KMS-11 (cell line): ENCODE results near the gene UBE2QL1.

Experiments used
- H2AFZ ChIP-seq: fragments of 200-600 bp; sonication (generic); 2 replicates; pipeline ENCODE4 v1.6.1; 2016; ENCODE audit warnings: antibody characterized with exemption, mixed run types, low read depth
- H3K27ac ChIP-seq: fragments of 200-600 bp; sonication (generic); 2 replicates; pipeline ENCODE4 v1.6.1; 2016; ENCODE audit warnings: mild to moderate bottlenecking, mixed run types
- H3K27me3 ChIP-seq: fragments of 200-600 bp; sonication (generic); 2 replicates; pipeline ENCODE4 v1.6.1; 2017; ENCODE audit warnings: mild to moderate bottlenecking, low read depth, mixed run types, moderate library complexity; ENCODE audit not compliant: insufficient read depth
- H3K36me3 ChIP-seq: fragments of 200-600 bp; sonication (generic); 2 replicates; pipeline ENCODE4 v1.6.1; 2017; ENCODE audit warnings: mild to moderate bottlenecking, mixed run types; ENCODE audit not compliant: insufficient read depth
- H3K4me1 ChIP-seq: fragments of 200-600 bp; sonication (generic); 2 replicates; pipeline ENCODE4 v1.6.1; 2016; ENCODE audit warnings: mild to moderate bottlenecking, low read depth, mixed run types; ENCODE audit not compliant: poor library complexity, severe bottlenecking
- H3K4me2 ChIP-seq: fragments of 200-600 bp; sonication (generic); 2 replicates; pipeline ENCODE4 v1.7.0; 2016; ENCODE audit warnings: mild to moderate bottlenecking, mixed run types
- H3K4me3 ChIP-seq: fragments of 200-600 bp; sonication (generic); IDR thresholded peaks from 2 replicates; pipeline ENCODE4 v1.6.1; 2017; ENCODE audit warnings: low read depth, low read length, mixed read lengths; ENCODE audit not compliant: insufficient read depth
- H3K79me2 ChIP-seq: fragments of 200-600 bp; sonication (generic); 2 replicates; pipeline ENCODE4 v1.6.1; 2016; ENCODE audit warnings: low read depth, mixed run types; ENCODE audit not compliant: insufficient read depth
- H3K9ac ChIP-seq: fragments of 200-600 bp; sonication (generic); 2 replicates; pipeline ENCODE4 v1.6.1; 2016; ENCODE audit warnings: mild to moderate bottlenecking, mixed run types
- H4K20me1 ChIP-seq: fragments of 200-600 bp; sonication (generic); 2 replicates; pipeline ENCODE4 v1.6.1; 2016; ENCODE audit warnings: mild to moderate bottlenecking, mixed run types; ENCODE audit not compliant: insufficient read depth
- CTCF ChIP-seq: fragments of 200-600 bp; sonication (generic); conservative IDR thresholded peaks from 2 replicates; pipeline ENCODE4 v1.6.1; 2017; ENCODE audit warnings: low read depth, mild to moderate bottlenecking, antibody characterized with exemption, low read length, moderate library complexity, mixed read lengths

The UBE2QL1 gene

DNA sequence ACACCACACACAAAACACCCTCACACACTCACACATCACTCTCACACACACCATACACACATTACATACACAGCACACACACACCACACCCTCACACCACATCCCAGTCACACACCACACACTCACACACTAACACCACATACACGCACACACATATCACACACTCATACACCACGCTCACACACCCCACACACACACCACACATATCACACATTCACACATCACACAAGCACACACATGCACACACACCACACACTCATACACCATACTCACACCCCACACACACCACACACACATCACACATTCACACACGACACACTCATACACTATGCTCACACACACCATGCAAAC lies 543 bp upstream of the UBE2QL1 start:
- H3K79me2 ChIP-seq, result peaks cover 44% of the 10 kb centered on the region
- no peak overlapping the region for H3K9ac ChIP-seq
- peaks cover 9% of the 10 kb centered on the region; the same call in 1 of the 2 replicates for H3K36me3 ChIP-seq
- no peak overlapping the region for H3K27ac ChIP-seq
- no peak overlapping the region for H2AFZ ChIP-seq
- no peak overlapping the region for H3K4me2 ChIP-seq
- peaks cover 34% of the 10 kb centered on the region for H3K4me1 ChIP-seq
- peaks cover 18% of the 10 kb centered on the region for H4K20me1 ChIP-seq
- H3K27me3 ChIP-seq, result no peaks in the 10 kb centered on the region
- TF ChIP-seq CTCF, result no peak
- no peak overlapping the region for H3K4me3 ChIP-seq

- Histone ChIP-seq H3K4me3 (no peak overlapping the region), H2AFZ (no peak overlapping the region), H3K9ac (peak overlapping the region; percentile 79), H3K4me1 (peaks cover 49% of the 10 kb centered on the region), H3K36me3 (peaks cover 13% of the 10 kb centered on the region; the same call in 1 of the 2 replicates), H3K79me2 (peaks cover 59% of the 10 kb centered on the region), H4K20me1 (peaks cover 32% of the 10 kb centered on the region), H3K27me3 (no peaks in the 10 kb centered on the region), H3K27ac (peak overlapping the region; percentile 58), H3K4me2 (peak overlapping the region; percentile 97; the same call in 1 of the 2 replicates)
- TF ChIP-seq CTCF, result no peak
Measured at GRCh38 chr5:6449465-6450158, 953 bp downstream of the UBE2QL1 start.

- Histone ChIP-seq H3K36me3 (peaks cover 13% of the 10 kb centered on the region; the same call in 1 of the 2 replicates), H3K4me1 (peaks cover 55% of the 10 kb centered on the region), H4K20me1 (peaks cover 32% of the 10 kb centered on the region), H3K27me3 (no peaks in the 10 kb centered on the region), H3K79me2 (peaks cover 67% of the 10 kb centered on the region), H3K4me2 (peak overlapping the region; percentile 97), H3K9ac (peak overlapping the region; percentile 79), H2AFZ (no peak overlapping the region), H3K4me3 (no peak overlapping the region), H3K27ac (peak overlapping the region; percentile 58)
- no peak for TF ChIP-seq CTCF
Measured at GRCh38 chr5:6450319-6450833, 1.7 kb downstream of the UBE2QL1 start.

GRCh38 chr5:6452622-6453504 lies 4.2 kb downstream of the UBE2QL1 start:
- TF ChIP-seq CTCF, result no peak
- peak overlapping the region; percentile 33; the same call in 1 of the 2 replicates for H3K27ac ChIP-seq
- H3K4me3 ChIP-seq, result no peak overlapping the region
- H3K79me2 ChIP-seq, result peaks cover 92% of the 10 kb centered on the region
- peak overlapping the region; percentile 79; the same call in 1 of the 2 replicates for H3K9ac ChIP-seq
- H3K4me1 ChIP-seq, result peaks cover 55% of the 10 kb centered on the region
- H3K36me3 ChIP-seq, result peaks cover 23% of the 10 kb centered on the region; the same call in 1 of the 2 replicates
- H4K20me1 ChIP-seq, result peaks cover 44% of the 10 kb centered on the region
- no peak overlapping the region for H2AFZ ChIP-seq
- no peaks in the 10 kb centered on the region for H3K27me3 ChIP-seq
- peak overlapping the region; percentile 97 for H3K4me2 ChIP-seq
